IPS DF 6.9 (cell line): ENCODE results near the gene AKAP8.

Source experiments
- DNase-seq: peaks from one replicate; pipeline ENCODE4 v3.0.0-alpha.2; 2013; ENCODE audit warnings: low read depth, low spot score
- H3K27ac ChIP-seq: one replicate; pipeline ENCODE4 v1.5.1; 2013; ENCODE audit warnings: low read length, control low read depth
- H3K27me3 ChIP-seq: 2 replicates; pipeline ENCODE4 v1.6.1; 2013; ENCODE audit warnings: mild to moderate bottlenecking, low read length; ENCODE audit not compliant: control insufficient read depth, insufficient read depth
- H3K36me3 ChIP-seq: 2 replicates; pipeline ENCODE4 v1.6.1; 2013; ENCODE audit warnings: low read length; ENCODE audit not compliant: control insufficient read depth, insufficient read depth
- H3K4me1 ChIP-seq: 2 replicates; pipeline ENCODE4 v1.6.1; 2013; ENCODE audit warnings: low read length; ENCODE audit not compliant: control insufficient read depth, insufficient read depth
- H3K4me3 ChIP-seq: 2 replicates; pipeline ENCODE4 v1.5.1; 2013; ENCODE audit warnings: mild to moderate bottlenecking, low read length
- H3K9me3 ChIP-seq: 2 replicates; pipeline ENCODE4 v1.6.1; 2013; ENCODE audit warnings: low read length, inconsistent platforms; ENCODE audit not compliant: control insufficient read depth, insufficient read depth
- WGBS: extraction: QIAGEN DNeasy Blood & Tissue Kit; methylation state at CpG from one replicate; pipeline ENCODE4 v1.1.7; 2013; ENCODE audit warnings: mixed read lengths, missing lambda C conversion rate; ENCODE audit not compliant: insufficient read length, insufficient coverage; 5-methylcytosine and 5-hydroxymethylcytosine counted together

Gene AKAP8

GRCh38 chr19:15404097-15404779 lies 24.7 kb upstream of the AKAP8 start:
- Histone ChIP-seq H3K4me1 (no peaks in the 10 kb centered on the region), H3K27ac (no peak overlapping the region), H3K27me3 (no peaks in the 10 kb centered on the region), H3K36me3 (peaks cover 21% of the 10 kb centered on the region), H3K4me3 (no peak overlapping the region), H3K9me3 (no peaks in the 10 kb centered on the region)
- no CpG with 5 or more reads among the region's 7 CpGs for WGBS
- no peak for DNase-seq

- DNase-seq, result no peak
- Histone ChIP-seq H3K36me3 (peaks cover 32% of the 10 kb centered on the region), H3K4me3 (no peak overlapping the region), H3K9me3 (no peaks in the 10 kb centered on the region), H3K4me1 (no peaks in the 10 kb centered on the region), H3K27me3 (no peaks in the 10 kb centered on the region), H3K27ac (no peak overlapping the region)
- WGBS, result no CpG with 5 or more reads among the region's 10 CpGs
Observed at GRCh38 chr19:15403151-15403531, 23.6 kb upstream of the AKAP8 start.

- no peak for DNase-seq
- Histone ChIP-seq H3K27ac (no peak overlapping the region), H3K27me3 (no peaks in the 10 kb centered on the region), H3K9me3 (no peaks in the 10 kb centered on the region), H3K4me1 (peaks cover 1% of the 10 kb centered on the region; the same call in 1 of the 2 replicates), H3K4me3 (no peak overlapping the region), H3K36me3 (peaks cover 37% of the 10 kb centered on the region)
- WGBS, result no CpG with 5 or more reads among the region's 15 CpGs
Observed at GRCh38 chr19:15402411-15403150, 23.0 kb upstream of the AKAP8 start.

GRCh38 chr19:15401397-15401710 lies 21.8 kb upstream of the AKAP8 start:
- no peak for DNase-seq
- Histone ChIP-seq H3K36me3 (peaks cover 49% of the 10 kb centered on the region), H3K27me3 (no peaks in the 10 kb centered on the region), H3K27ac (no peak overlapping the region), H3K4me1 (peaks cover 1% of the 10 kb centered on the region; the same call in 1 of the 2 replicates), H3K9me3 (no peaks in the 10 kb centered on the region), H3K4me3 (no peak overlapping the region)
- WGBS, result no CpG with 5 or more reads among the region's 17 CpGs

GRCh38 chr19:15400521-15401396 lies 21.2 kb upstream of the AKAP8 start:
- no CpG with 5 or more reads among the region's 29 CpGs for WGBS
- no peaks in the 10 kb centered on the region for H3K9me3 ChIP-seq
- peaks cover 54% of the 10 kb centered on the region for H3K36me3 ChIP-seq
- peaks cover 1% of the 10 kb centered on the region; the same call in 1 of the 2 replicates for H3K4me1 ChIP-seq
- H3K27me3 ChIP-seq, result no peaks in the 10 kb centered on the region
- no peak overlapping the region for H3K27ac ChIP-seq
- H3K4me3 ChIP-seq, result no peak overlapping the region
- DNase-seq, result no peak

- Histone ChIP-seq H3K4me3 (no peak overlapping the region), H3K27ac (no peak overlapping the region), H3K27me3 (no peaks in the 10 kb centered on the region), H3K4me1 (peaks cover 1% of the 10 kb centered on the region; the same call in 1 of the 2 replicates), H3K36me3 (peaks cover 54% of the 10 kb centered on the region), H3K9me3 (no peaks in the 10 kb centered on the region)
- no peak for DNase-seq
- no CpG with 5 or more reads among the region's 14 CpGs for WGBS
Observed at GRCh38 chr19:15399635-15400034, 20.0 kb upstream of the AKAP8 start.

- no peaks in the 10 kb centered on the region for H3K27me3 ChIP-seq
- no peaks in the 10 kb centered on the region for H3K9me3 ChIP-seq
- no peak overlapping the region for H3K4me3 ChIP-seq
- no peak for DNase-seq
- H3K27ac ChIP-seq, result no peak overlapping the region
- peaks cover 57% of the 10 kb centered on the region for H3K36me3 ChIP-seq
- H3K4me1 ChIP-seq, result peaks cover 1% of the 10 kb centered on the region; the same call in 1 of the 2 replicates
- no CpG with 5 or more reads among the region's 8 CpGs for WGBS
Observed at GRCh38 chr19:15399234-15399515, 19.6 kb upstream of the AKAP8 start.

GRCh38 chr19:15398501-15399233 lies 19.1 kb upstream of the AKAP8 start:
- WGBS, result no CpG with 5 or more reads among the region's 50 CpGs
- peaks cover 58% of the 10 kb centered on the region for H3K36me3 ChIP-seq
- H3K9me3 ChIP-seq, result no peaks in the 10 kb centered on the region
- H3K4me1 ChIP-seq, result peaks cover 1% of the 10 kb centered on the region; the same call in 1 of the 2 replicates
- no peaks in the 10 kb centered on the region for H3K27me3 ChIP-seq
- no peak for DNase-seq
- H3K4me3 ChIP-seq, result no peak overlapping the region
- no peak overlapping the region for H3K27ac ChIP-seq

- Histone ChIP-seq H3K4me1 (peaks cover 1% of the 10 kb centered on the region; the same call in 1 of the 2 replicates), H3K27ac (no peak overlapping the region), H3K9me3 (no peaks in the 10 kb centered on the region), H3K36me3 (peaks cover 58% of the 10 kb centered on the region), H3K27me3 (no peaks in the 10 kb centered on the region), H3K4me3 (no peak overlapping the region)
- WGBS, result no CpG with 5 or more reads among the region's 11 CpGs
- DNase-seq, result no peak
Observed at GRCh38 chr19:15397782-15398181, 18.2 kb upstream of the AKAP8 start.

GRCh38 chr19:15397236-15397635 lies 17.6 kb upstream of the AKAP8 start:
- no CpG with 5 or more reads among the region's 6 CpGs for WGBS
- H3K4me1 ChIP-seq, result peaks cover 1% of the 10 kb centered on the region; the same call in 1 of the 2 replicates
- no peak for DNase-seq
- H3K9me3 ChIP-seq, result no peaks in the 10 kb centered on the region
- no peak overlapping the region for H3K27ac ChIP-seq
- peaks cover 53% of the 10 kb centered on the region for H3K36me3 ChIP-seq
- H3K4me3 ChIP-seq, result no peak overlapping the region
- no peaks in the 10 kb centered on the region for H3K27me3 ChIP-seq
